Smooth muscle cell (in vitro differentiated cells): Measurements from ENCODE around the gene NRG2. TPM values are rescaled to one million over a fixed set of nuclear protein-coding genes. Genes with fewer than 3 reads are reported as not detected.

Source experiments
- DNase-seq: peaks from one replicate; lab custom pipeline; 2025; ENCODE audit not compliant: unreplicated experiment; lab: John Stamatoyannopoulos, UW
- H2AFZ ChIP-seq: fragments of 200-600 bp; sonication (generic); 2 replicates; pipeline ENCODE4 v1.6.0; 2016; ENCODE audit warnings: antibody characterized with exemption, low read depth, mild to moderate bottlenecking
- H3F3A ChIP-seq: fragments of 200-600 bp; sonication (generic); 2 replicates; pipeline ENCODE4 v1.6.0; 2017; ENCODE audit warnings: antibody characterized with exemption, low read depth
- H3K27ac ChIP-seq: fragments of 200-600 bp; sonication (generic); 2 replicates; pipeline ENCODE4 v1.5.1; 2016; ENCODE audit warnings: low read depth, mild to moderate bottlenecking
- H3K27me3 ChIP-seq: fragments of 200-600 bp; sonication (generic); 2 replicates; pipeline ENCODE4 v1.6.1; 2016; ENCODE audit warnings: low read depth, mild to moderate bottlenecking
- H3K36me3 ChIP-seq: fragments of 200-600 bp; sonication (generic); 2 replicates; pipeline ENCODE4 v1.5.1; 2016; ENCODE audit warnings: low read depth
- H3K4me1 ChIP-seq: fragments of 200-600 bp; sonication (generic); 2 replicates; pipeline ENCODE4 v1.5.1; 2016; ENCODE audit warnings: low read depth
- H3K4me2 ChIP-seq: fragments of 200-600 bp; sonication (generic); 2 replicates; pipeline ENCODE4 v1.6.0; 2016; ENCODE audit warnings: mild to moderate bottlenecking
- H3K4me3 ChIP-seq: fragments of 200-600 bp; sonication (generic); 2 replicates; pipeline ENCODE4 v1.5.1; 2016; ENCODE audit warnings: mild to moderate bottlenecking
- H3K79me2 ChIP-seq: fragments of 200-600 bp; sonication (generic); 2 replicates; pipeline ENCODE4 v1.6.0; 2016; ENCODE audit warnings: low read depth, mild to moderate bottlenecking
- H3K9ac ChIP-seq: fragments of 200-600 bp; sonication (generic); 2 replicates; pipeline ENCODE4 v1.6.0; 2016; ENCODE audit warnings: low read depth
- H3K9me3 ChIP-seq: fragments of 200-600 bp; sonication (generic); replicated peaks from 2 replicates; pipeline ENCODE4 v1.5.1; 2016; ENCODE audit warnings: low read depth
- H4K20me1 ChIP-seq: fragments of 200-600 bp; sonication (generic); 2 replicates; pipeline ENCODE4 v1.6.0; 2016; ENCODE audit warnings: low read depth
- CTCF ChIP-seq: fragments of 200-600 bp; sonication (generic); IDR thresholded peaks from 2 replicates; pipeline ENCODE4 v1.5.1; 2017; ENCODE audit warnings: borderline replicate concordance, mild to moderate bottlenecking, antibody characterized with exemption; ENCODE audit not compliant: insufficient read depth, poor library complexity, severe bottlenecking
- WGBS: methylation state at CpG from one replicate; pipeline ENCODE4 v1.1.7; 2016; ENCODE audit warnings: low lambda C conversion rate; 5-methylcytosine and 5-hydroxymethylcytosine counted together
- polyA plus RNA-seq: library from polyadenylated mRNA; unstranded; fragments of >200 nt; fragmentation: Nextera tagmentation; extraction: Ambion mirVana; gene quantifications from 2 replicates; pipeline ENCODE4 v1.2.1, GENCODE V29; 2016
- total RNA-seq: library from RNA; depleted of rRNA; stranded (reverse); fragments of >200 nt; gene quantifications from 2 replicates; pipeline ENCODE4 v1.2.3, GENCODE V29; 2014

NRG2 gene
- total and polyA plus RNA-seq, 2 experiments from 2014 or later: 0.09 to 0.25 TPM

GRCh38 chr5:139956342-139956741 lies 86.8 kb downstream of the NRG2 start:
- H4K20me1 ChIP-seq: no peaks in the 10 kb centered on the region
- no peak overlapping the region for H3K27ac ChIP-seq
- H3K9me3 ChIP-seq: no peaks in the 10 kb centered on the region
- H3K27me3 ChIP-seq: no peaks in the 10 kb centered on the region
- no peak for TF ChIP-seq CTCF
- no peak for DNase-seq
- H3K9ac ChIP-seq: no peak overlapping the region
- H3K4me3 ChIP-seq: no peak overlapping the region
- no peaks in the 10 kb centered on the region for H3K79me2 ChIP-seq
- no peak overlapping the region for H3K4me2 ChIP-seq
- 97% methylated on average over 4 of the region's 4 CpGs for WGBS
- H2AFZ ChIP-seq: no peak overlapping the region
- H3K4me1 ChIP-seq: peaks cover 3% of the 10 kb centered on the region
- H3K36me3 ChIP-seq: no peaks in the 10 kb centered on the region
- no peaks in the 10 kb centered on the region for H3F3A ChIP-seq

- no peaks in the 10 kb centered on the region for H3K9me3 ChIP-seq
- H3K4me2 ChIP-seq: no peak overlapping the region
- DNase-seq: no peak
- no peak overlapping the region for H3K27ac ChIP-seq
- no peak for TF ChIP-seq CTCF
- H4K20me1 ChIP-seq: no peaks in the 10 kb centered on the region
- H2AFZ ChIP-seq: no peak overlapping the region
- no peaks in the 10 kb centered on the region for H3K79me2 ChIP-seq
- H3K4me1 ChIP-seq: peaks cover 3% of the 10 kb centered on the region
- no peaks in the 10 kb centered on the region for H3K27me3 ChIP-seq
- H3K4me3 ChIP-seq: no peak overlapping the region
- H3K36me3 ChIP-seq: no peaks in the 10 kb centered on the region
- H3F3A ChIP-seq: no peaks in the 10 kb centered on the region
- 47% methylated on average over 5 of the region's 5 CpGs for WGBS
- H3K9ac ChIP-seq: no peak overlapping the region
These were observed 87.4 kb downstream of the NRG2 start for GRCh38 chr5:139955616-139956273.

- H2AFZ ChIP-seq: no peak overlapping the region
- peaks cover 3% of the 10 kb centered on the region for H3K4me1 ChIP-seq
- peaks cover 2% of the 10 kb centered on the region for H3K27me3 ChIP-seq
- no peaks in the 10 kb centered on the region for H3K79me2 ChIP-seq
- WGBS: 79% methylated on average over 5 of the region's 5 CpGs
- H4K20me1 ChIP-seq: no peaks in the 10 kb centered on the region
- H3K36me3 ChIP-seq: no peaks in the 10 kb centered on the region
- DNase-seq: no peak
- H3K4me3 ChIP-seq: no peak overlapping the region
- H3K4me2 ChIP-seq: no peak overlapping the region
- H3K9me3 ChIP-seq: no peaks in the 10 kb centered on the region
- no peak overlapping the region for H3K27ac ChIP-seq
- H3F3A ChIP-seq: no peaks in the 10 kb centered on the region
- no peak overlapping the region for H3K9ac ChIP-seq
- TF ChIP-seq CTCF: no peak
These were observed 88.0 kb downstream of the NRG2 start for GRCh38 chr5:139955053-139955605.

- Histone ChIP-seq H3K9me3 (no peaks in the 10 kb centered on the region), H2AFZ (no peak overlapping the region), H3K4me2 (no peak overlapping the region), H3F3A (no peaks in the 10 kb centered on the region), H3K79me2 (no peaks in the 10 kb centered on the region), H4K20me1 (no peaks in the 10 kb centered on the region), H3K4me1 (peaks cover 9% of the 10 kb centered on the region), H3K27me3 (peaks cover 4% of the 10 kb centered on the region), H3K9ac (no peak overlapping the region), H3K27ac (no peak overlapping the region), H3K36me3 (no peaks in the 10 kb centered on the region), H3K4me3 (no peak overlapping the region)
- TF ChIP-seq CTCF: no peak
- WGBS: 71% methylated on average over 8 of the region's 8 CpGs
- DNase-seq: no peak
These were observed 88.6 kb downstream of the NRG2 start for GRCh38 chr5:139954462-139954861.
